ENCODE results near the gene CYB561.

Gene CYB561

DNA sequence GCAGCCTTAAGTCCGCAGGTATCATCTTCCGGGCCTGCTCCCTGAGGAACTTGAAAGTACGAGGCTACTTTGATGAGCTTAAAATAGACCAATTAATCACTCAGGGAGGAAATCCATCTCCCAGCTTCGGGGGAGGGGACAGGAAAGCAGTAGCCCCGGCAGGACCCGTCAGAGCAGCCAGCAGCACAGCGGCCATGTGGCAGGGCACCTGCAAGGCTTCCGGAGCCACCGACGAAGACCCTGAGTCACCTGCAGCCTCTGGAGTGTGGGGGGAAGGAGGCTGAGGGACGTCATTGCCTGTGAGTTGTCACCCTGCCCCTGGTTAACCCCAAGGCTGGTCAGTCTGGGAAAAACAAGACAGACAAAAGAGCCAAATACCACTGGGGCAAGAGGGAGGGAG is 4.4 kb upstream of the CYB561 start:
- Histone ChIP-seq H3K9me3 (replicated peaks; ENCODE audit: insufficient read depth, low read length) (no peaks in the 10 kb centered on the region), H2AFZ (ENCODE audit: low read length) (0 out of 2 replicates have a peak overlapping the region, but pooled peaks have one; percentile 19), H3K4me1 (ENCODE audit: low read length) (0 out of 2 replicates have a peak, but pooled peaks cover 4% of the 10 kb centered on the region), H3K4me2 (ENCODE audit: low read depth, low read length) (no peak overlapping the region), H3K27me3 (replicated peaks; ENCODE audit: insufficient read depth, low read length) (peaks cover 7% of the 10 kb centered on the region; the same call in 1 of the 2 replicates), H3F3A (ENCODE audit: insufficient read depth, low read length) (no peaks in the 10 kb centered on the region; the same call in 1 of the 2 replicates), H3K9me2 (replicated peaks; ENCODE audit: insufficient read depth, low read length) (no peaks in the 10 kb centered on the region), H3K36me3 (replicated peaks; ENCODE audit: insufficient read depth, low read length) (no peaks in the 10 kb centered on the region), H3K9ac (ENCODE audit: low read length) (no peak overlapping the region), H3K79me2 (ENCODE audit: low read length) (no peaks in the 10 kb centered on the region), H3K4me3 (ENCODE audit: low read length) (no peak overlapping the region), H4K20me1 (ENCODE audit: insufficient read depth, low read length) (no peaks in the 10 kb centered on the region), H3K27ac (ENCODE audit: low read length) (no peak overlapping the region)
- no peak for DNase-seq
- TF ChIP-seq EZH2phosphoT487 (IDR thresholded peaks at IDR 0.05; ENCODE audit: low read length) (no peak), EZH2 (optimal IDR thresholded peaks at IDR 0.05; ENCODE audit: low read depth, low read length) (no peak)
- TF ChIP-seq, protein P1, sequence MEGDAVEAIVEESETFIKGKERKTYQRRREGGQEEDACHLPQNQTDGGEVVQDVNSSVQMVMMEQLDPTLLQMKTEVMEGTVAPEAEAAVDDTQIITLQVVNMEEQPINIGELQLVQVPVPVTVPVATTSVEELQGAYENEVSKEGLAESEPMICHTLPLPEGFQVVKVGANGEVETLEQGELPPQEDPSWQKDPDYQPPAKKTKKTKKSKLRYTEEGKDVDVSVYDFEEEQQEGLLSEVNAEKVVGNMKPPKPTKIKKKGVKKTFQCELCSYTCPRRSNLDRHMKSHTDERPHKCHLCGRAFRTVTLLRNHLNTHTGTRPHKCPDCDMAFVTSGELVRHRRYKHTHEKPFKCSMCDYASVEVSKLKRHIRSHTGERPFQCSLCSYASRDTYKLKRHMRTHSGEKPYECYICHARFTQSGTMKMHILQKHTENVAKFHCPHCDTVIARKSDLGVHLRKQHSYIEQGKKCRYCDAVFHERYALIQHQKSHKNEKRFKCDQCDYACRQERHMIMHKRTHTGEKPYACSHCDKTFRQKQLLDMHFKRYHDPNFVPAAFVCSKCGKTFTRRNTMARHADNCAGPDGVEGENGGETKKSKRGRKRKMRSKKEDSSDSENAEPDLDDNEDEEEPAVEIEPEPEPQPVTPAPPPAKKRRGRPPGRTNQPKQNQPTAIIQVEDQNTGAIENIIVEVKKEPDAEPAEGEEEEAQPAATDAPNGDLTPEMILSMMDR (IDR thresholded peaks at IDR 0.05; ENCODE audit: low read length), result no peak

DNA sequence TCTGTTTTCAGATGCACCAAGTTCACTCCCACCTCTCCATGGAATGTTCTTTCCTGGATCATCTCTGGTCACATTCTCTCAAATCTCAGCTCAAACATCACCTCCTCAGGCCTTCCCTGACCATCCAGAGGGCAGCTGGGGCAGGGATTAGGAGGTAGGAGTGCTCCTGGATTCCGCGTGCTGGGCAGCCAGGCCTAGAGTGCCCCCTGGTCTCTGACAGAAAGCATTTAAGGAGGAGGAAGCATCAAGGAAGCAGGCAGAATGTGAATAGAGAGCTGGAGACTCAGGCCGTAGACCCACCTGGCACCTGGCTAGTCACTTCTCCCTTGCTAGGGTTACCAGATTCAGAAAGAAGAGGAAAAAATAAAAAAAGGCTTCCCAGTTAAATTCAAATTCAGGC is 2.5 kb upstream of the CYB561 start:
- TF ChIP-seq, protein P1 (IDR thresholded peaks at IDR 0.05; ENCODE audit: low read length), result no peak

DNA sequence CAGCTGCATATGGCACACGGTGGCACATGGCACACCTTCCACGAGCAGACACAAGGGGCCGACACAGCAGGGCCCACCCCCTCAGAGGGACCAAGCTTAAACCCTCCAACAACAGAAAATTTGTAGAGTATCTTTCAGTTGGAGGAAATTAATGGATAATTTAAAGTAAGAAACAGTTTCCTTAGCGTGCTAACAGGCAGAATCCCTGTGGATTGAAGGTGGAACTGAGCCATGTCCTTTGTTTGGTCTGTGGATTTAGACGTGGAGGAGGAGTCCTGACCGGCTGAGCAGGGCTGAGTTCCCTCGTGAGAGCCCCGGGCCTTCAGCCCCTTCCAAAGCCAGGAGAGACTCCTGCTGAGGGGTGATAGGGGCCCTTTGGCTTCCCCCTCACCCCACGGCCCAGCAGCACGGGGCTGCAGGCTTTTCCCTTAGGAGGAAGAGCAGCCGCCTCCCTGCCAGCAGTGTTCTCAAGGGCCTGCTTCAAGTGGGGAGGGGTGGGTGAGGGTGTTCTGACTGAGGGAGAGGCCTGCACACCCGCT is 1.4 kb upstream of the CYB561 start:
- Histone ChIP-seq H3K27me3 (replicated peaks; ENCODE audit: insufficient read depth, low read length) (0 out of 2 replicates have a peak, but pooled peaks cover 4% of the 10 kb centered on the region), H3K79me2 (ENCODE audit: low read length) (no peaks in the 10 kb centered on the region), H3K4me3 (ENCODE audit: low read length) (no peak overlapping the region), H3K27ac (ENCODE audit: low read length) (no peak overlapping the region), H3K36me3 (replicated peaks; ENCODE audit: insufficient read depth, low read length) (no peaks in the 10 kb centered on the region), H3K4me2 (ENCODE audit: low read depth, low read length) (no peak overlapping the region), H3K9ac (ENCODE audit: low read length) (no peak overlapping the region), H3F3A (ENCODE audit: insufficient read depth, low read length) (no peaks in the 10 kb centered on the region; the same call in 1 of the 2 replicates), H2AFZ (ENCODE audit: low read length) (no peak overlapping the region), H3K9me2 (replicated peaks; ENCODE audit: insufficient read depth, low read length) (no peaks in the 10 kb centered on the region), H3K9me3 (replicated peaks; ENCODE audit: insufficient read depth, low read length) (no peaks in the 10 kb centered on the region), H3K4me1 (ENCODE audit: low read length) (0 out of 2 replicates have a peak, but pooled peaks cover 4% of the 10 kb centered on the region), H4K20me1 (ENCODE audit: insufficient read depth, low read length) (no peaks in the 10 kb centered on the region)
- TF ChIP-seq EZH2 (optimal IDR thresholded peaks at IDR 0.05; ENCODE audit: low read depth, low read length), result no peak
- TF ChIP-seq EZH2phosphoT487 (IDR thresholded peaks at IDR 0.05; ENCODE audit: low read length), result no peak
- TF ChIP-seq, protein P1 (IDR thresholded peaks at IDR 0.05; ENCODE audit: low read length), result no peak
- DNase-seq, result no peak

More for the DNA sequence above, 2.5 kb upstream of the CYB561 start:
- Histone ChIP-seq H3K4me3 (ENCODE audit: low read length) (no peak overlapping the region), H2AFZ (ENCODE audit: low read length) (no peak overlapping the region), H3K9me3 (replicated peaks; ENCODE audit: insufficient read depth, low read length) (no peaks in the 10 kb centered on the region), H3K27me3 (replicated peaks; ENCODE audit: insufficient read depth, low read length) (0 out of 2 replicates have a peak, but pooled peaks cover 4% of the 10 kb centered on the region), H3K27ac (ENCODE audit: low read length) (no peak overlapping the region), H3K4me1 (ENCODE audit: low read length) (0 out of 2 replicates have a peak, but pooled peaks cover 4% of the 10 kb centered on the region), H3K9me2 (replicated peaks; ENCODE audit: insufficient read depth, low read length) (no peaks in the 10 kb centered on the region), H3K9ac (ENCODE audit: low read length) (no peak overlapping the region), H3K79me2 (ENCODE audit: low read length) (no peaks in the 10 kb centered on the region), H3K4me2 (ENCODE audit: low read depth, low read length) (no peak overlapping the region), H3K36me3 (replicated peaks; ENCODE audit: insufficient read depth, low read length) (no peaks in the 10 kb centered on the region), H4K20me1 (ENCODE audit: insufficient read depth, low read length) (no peaks in the 10 kb centered on the region), H3F3A (ENCODE audit: insufficient read depth, low read length) (no peaks in the 10 kb centered on the region; the same call in 1 of the 2 replicates)
- no peak for DNase-seq

Measured in MM.1S (cell line).